K562 (cell line): ENCODE measurements around the gene OR9A2. TPM values are rescaled to one million over a fixed set of nuclear protein-coding genes. Genes with fewer than 3 reads are reported as not detected.

ENCODE experiments used
- ATAC-seq: fragments of 200-7000 bp; cut with Tn5 transposase; 3 replicates; pipeline ENCODE4 v1.9.1; 2020; ENCODE audit warnings: moderate library complexity
- BruUV-seq: library from RNA; stranded (reverse); fragments of 400-500 nt; replicated peaks from 2 replicates; lab custom pipeline; 2021; lab: Mats Ljungman, UMichigan
- CTCF ChIA-PET: fragments of 300-600 bp; formaldehyde crosslinking; extraction: SDS; loops from one replicate; lab custom pipeline; 2021; ENCODE audit warnings: low intra/inter-chr PET ratio; lab: Yijun Ruan, JAX
- POLR2A ChIA-PET: fragments of 300-600, 350-650 bp; sonication (Branson Sonifier 250); formaldehyde crosslinking; extraction: SDS; loops from one replicate; lab custom pipeline; 2021; ENCODE audit warnings: antibody characterized with exemption, inconsistent platforms; lab: Yijun Ruan, JAX
- DNase-seq, 4 experiments: peaks; one replicate each; pipeline versions ENCODE4 v3.0.0 to v3.0.0-alpha.2; 2011 to 2018; ENCODE audit warnings: low spot score in 3 of 4, mixed read lengths in 3 of 4; ENCODE audit errors: extremely low read depth in 1 of 4
- FAIRE-seq: peaks from 2 replicates; lab custom pipeline; 2011; peaks lifted over from hg19 to GRCh38; lab: Jason Lieb, UNC
- H2AFZ ChIP-seq: 2 replicates; pipeline ENCODE4 v1.6.0; 2011; ENCODE audit warnings: low read depth, low read length, control low read depth, inconsistent platforms
- H3K27ac ChIP-seq: fragments of 200-600 bp; 3 replicates; pipeline ENCODE4 v1.8.0; 2011; ENCODE audit warnings: low read depth, mild to moderate bottlenecking, control low read depth, inconsistent platforms, low read length, moderate library complexity, mixed read lengths; ENCODE audit errors: extremely low read depth
- H3K27me3 ChIP-seq, 2 experiments: fragments of 300-600 bp in 1 of 2; 2 replicates in 1 of 2; 3 replicates in 1 of 2; pipeline versions ENCODE4 v1.6.0 to v1.8.0; 2011; ENCODE audit warnings: inconsistent platforms in 2 of 2, low read length in 2 of 2, mild to moderate bottlenecking in 1 of 2, mixed read lengths in 1 of 2, moderate library complexity in 1 of 2; ENCODE audit not compliant: control insufficient read depth in 2 of 2, insufficient read depth in 2 of 2
- H3K36me3 ChIP-seq: fragments of 300-600 bp; 3 replicates; pipeline ENCODE4 v1.8.0; 2011; ENCODE audit warnings: mild to moderate bottlenecking, low read length, inconsistent platforms; ENCODE audit not compliant: control insufficient read depth, insufficient read depth
- H3K4me1 ChIP-seq, 2 experiments: fragments of 200-600 bp in 1 of 2; replicated peaks in 1 of 2; 2 replicates in 1 of 2; 3 replicates in 1 of 2; pipeline versions ENCODE4 v1.5.1 to v1.8.0; 2011; ENCODE audit warnings: inconsistent platforms in 2 of 2, low read length in 2 of 2, mild to moderate bottlenecking in 1 of 2, mixed read lengths in 1 of 2, moderate library complexity in 1 of 2; ENCODE audit not compliant: control insufficient read depth in 2 of 2, insufficient read depth in 2 of 2
- H3K4me2 ChIP-seq: 2 replicates; pipeline ENCODE4 v1.6.1; 2011; ENCODE audit warnings: low read length, control low read depth, inconsistent platforms, mixed read lengths; ENCODE audit not compliant: insufficient read depth
- H3K4me3 ChIP-seq: fragments of 200-600 bp; sonication (generic), shearing (Covaris generic); 2 replicates; pipeline ENCODE4 v1.5.1; 2016; ENCODE audit warnings: control low read depth, inconsistent platforms
- H3K79me2 ChIP-seq: fragments of 200-600 bp; 3 replicates; pipeline ENCODE4 v1.8.0; 2011; ENCODE audit warnings: low read length, inconsistent platforms; ENCODE audit not compliant: control insufficient read depth, insufficient read depth
- H3K9ac ChIP-seq, 2 experiments: 2 replicates each; pipeline versions ENCODE4 v1.6.0 to v1.6.1; 2011; ENCODE audit warnings: low read depth in 2 of 2, low read length in 2 of 2, control low read depth in 1 of 2, inconsistent platforms in 1 of 2, mild to moderate bottlenecking in 1 of 2, mixed read lengths in 1 of 2; ENCODE audit not compliant: insufficient read depth in 1 of 2
- H3K9me1 ChIP-seq: one replicate; pipeline ENCODE4 v1.6.0; 2011; ENCODE audit warnings: inconsistent platforms, mild to moderate bottlenecking, low read length, moderate library complexity; ENCODE audit not compliant: control insufficient read depth, insufficient read depth
- H3K9me3 ChIP-seq: replicated peaks from 2 replicates; pipeline ENCODE4 v1.5.1; 2011; ENCODE audit warnings: low read depth, low read length, inconsistent platforms; ENCODE audit not compliant: control insufficient read depth, insufficient read depth
- H4K20me1 ChIP-seq: replicated peaks from 2 replicates; pipeline ENCODE4 v1.6.1; 2011; ENCODE audit warnings: low read length, inconsistent platforms, mixed read lengths; ENCODE audit not compliant: control insufficient read depth, insufficient read depth
- KLF16 ChIP-seq: IDR thresholded peaks from 2 replicates; pipeline ENCODE4 v1.6.1; 2016; ENCODE audit warnings: antibody characterized with exemption
- MTA2 ChIP-seq: fragments of 450-650 bp; IDR thresholded peaks from 2 replicates; pipeline ENCODE4 v1.6.1; 2016; ENCODE audit warnings: low read depth
- RBM39 ChIP-seq: fragments of 200-400 bp; formaldehyde crosslinking; optimal IDR thresholded peaks from 2 replicates; pipeline ENCODE3; 2018; ENCODE audit warnings: low read depth, low read length
- SFPQ ChIP-seq: fragments of 200-400 bp; formaldehyde crosslinking; IDR thresholded peaks from 2 replicates; pipeline ENCODE4 v1.6.1; 2017; ENCODE audit warnings: mild to moderate bottlenecking, low read depth, low read length, moderate library complexity
- ZBTB12 ChIP-seq: fragments of 250-450 bp; sonication (Bioruptor Pico); IDR thresholded peaks from 2 replicates; pipeline ENCODE4 v1.4.0; 2020
- ZNF174 ChIP-seq: fragments of 250-450 bp; sonication (Bioruptor Pico); IDR thresholded peaks from 2 replicates; pipeline ENCODE4 v1.4.0; 2020; ENCODE audit warnings: mild to moderate bottlenecking
- ZNF76 ChIP-seq: fragments of 250-450 bp; sonication (Bioruptor Pico); IDR thresholded peaks from 2 replicates; pipeline ENCODE4 v1.4.0; 2020; ENCODE audit warnings: mild to moderate bottlenecking, moderate library complexity, borderline replicate concordance
- WGBS: fragments of 100-300 bp; shearing (Covaris generic); methylation state at CpG from one replicate; pipeline ENCODE4 v1.1.6; 2016; ENCODE audit warnings: low coverage, mixed read lengths; ENCODE audit not compliant: insufficient coverage; ENCODE audit errors: missing lambda C conversion rate; 5-methylcytosine and 5-hydroxymethylcytosine counted together
- in situ Hi-C: fragments of 300-500 bp; cut with MboI; formaldehyde crosslinking; loops from 4 replicates; pipeline ENCODE4 v1.15.0; 2018; ENCODE audit warnings: inconsistent platforms, mixed read lengths
- intact Hi-C: fragments of 100-400 bp; cut with micrococcal nuclease; formaldehyde crosslinking; loops from 2 replicates; pipeline ENCODE4 v1.14.2; 2022
- polyA plus RNA-seq, 8 experiments: library from polyadenylated mRNA; depleted of rRNA in 4 of 8; stranded (reverse) in 5 of 8; unstranded in 3 of 8; fragments of >200 nt; fragmentation: Nextera tagmentation in 2 of 8; fragmentation: Illumina TruSeq in 1 of 8; extraction: Ambion mirVana in 2 of 8; extraction: Trizol in 1 of 8; gene quantifications; 2 replicates each; pipeline versions ENCODE4 v1.2.1 to v1.2.3, GENCODE V29; 2011 to 2014; ENCODE audit warnings: inconsistent platforms in 1 of 8, missing spikeins in 1 of 8
- total RNA-seq, 7 experiments: library from RNA; depleted of rRNA in 6 of 7; stranded (reverse); fragments of >200 nt in 6 of 7; fragmentation: Illumina TruSeq in 2 of 7; extraction: Trizol in 2 of 7; gene quantifications; 2 replicates each; pipeline versions ENCODE4 v1.2.1 to v1.2.3, GENCODE V29; 2011 to 2021; ENCODE audit warnings: low replicate concordance in 1 of 7

Gene OR9A2
- total and polyA plus RNA-seq, 9 of the 15 experiments (the other 6 are each of a cell fraction or from before 2014, with no cell fraction given) = not detected

- WGBS = 0% methylated on average over 2 of the region's 2 CpGs
- no TSS peak for BruUV-seq
- ChIA-PET POLR2A (interaction anchor here (0.6 to 0.7 kb wide), 2 partner anchors 47 to 226 kb away, joined by 3 read pairs; no protein-coding TSS in a partner anchor), CTCF (no interaction called here)
- no peak for ATAC-seq
- Histone ChIP-seq H3K9ac (no peak overlapping the region), H3K36me3 (no peaks in the 10 kb centered on the region), H4K20me1 (no peaks in the 10 kb centered on the region), H2AFZ (no peak overlapping the region), H3K79me2 (no peaks in the 10 kb centered on the region), H3K9me1 (no peaks in the 10 kb centered on the region), H3K27ac (no peak overlapping the region), H3K4me3 (no peak overlapping the region), H3K27me3 (peaks cover 8 to 16% of the 10 kb centered on the region in 2 experiments; a peak in 2 of 5 replicates), H3K9me3 (no peaks in the 10 kb centered on the region), H3K4me2 (no peak overlapping the region), H3K4me1 (no peaks in the 10 kb centered on the region)
- in situ Hi-C loops = no loop called here
- TF ChIP-seq MTA2 (no peak), ZBTB12 (CRISPR knock-in tag) (no peak), ZNF76 (CRISPR knock-in tag) (no peak), SFPQ (no peak), RBM39 (no peak), ZNF174 (CRISPR knock-in tag) (no peak), KLF16 (no peak)
- DNase-seq = no peak
- no peak for FAIRE-seq
- intact Hi-C loops = no loop called here
Observed at GRCh38 chr7:143025371-143025770, 1.6 kb downstream of the OR9A2 start.
